K562 (cell line): ENCODE measurements around the gene FCGR2B. TPM values are rescaled to one million over a fixed set of nuclear protein-coding genes. Genes with fewer than 3 reads are reported as not detected.

ENCODE experiments used
- CBX8 ChIP-seq: fragments of 200-600 bp; sonication (generic); IDR thresholded peaks from 2 replicates; pipeline ENCODE4 v1.6.1; 2012; ENCODE audit warnings: borderline replicate concordance, mixed run types, low read depth, mild to moderate bottlenecking, moderate library complexity, mixed read lengths, low read length, control low read depth, inconsistent platforms; ENCODE audit not compliant: poor library complexity, severe bottlenecking; ENCODE audit errors: extremely low read depth
- CHAMP1 ChIP-seq: fragments of 450-650 bp; IDR thresholded peaks from 2 replicates; pipeline ENCODE4 v1.6.1; 2016; ENCODE audit warnings: mild to moderate bottlenecking
- DACH1 ChIP-seq: fragments of 450-650 bp; IDR thresholded peaks from 2 replicates; pipeline ENCODE4 v1.6.1; 2018; ENCODE audit not compliant: partially characterized antibody
- DPF2 ChIP-seq: fragments of 450-650 bp; IDR thresholded peaks from 2 replicates; pipeline ENCODE4 v1.6.1; 2016
- E2F1 ChIP-seq: sonication (generic); formaldehyde crosslinking; IDR thresholded peaks from 2 replicates; pipeline ENCODE4 v1.8.1; 2023; ENCODE audit warnings: mild to moderate bottlenecking, missing genetic modification reagents, moderate library complexity
- EP300 ChIP-seq: IDR thresholded peaks from 2 replicates; pipeline ENCODE4 v1.6.1; 2012; ENCODE audit warnings: low read length, improper control_type of control experiment
- EP400 ChIP-seq: fragments of 450-650 bp; IDR thresholded peaks from 2 replicates; pipeline ENCODE4 v1.6.1; 2017; ENCODE audit warnings: antibody characterized with exemption, mild to moderate bottlenecking, moderate library complexity
- JUND ChIP-seq, 2 experiments: IDR thresholded peaks; 2 replicates in 1 of 2; 3 replicates in 1 of 2; pipeline ENCODE4 v1.6.1; 2011; ENCODE audit warnings: borderline replicate concordance in 2 of 2, low read depth in 2 of 2, low read length in 2 of 2, improper control_type of control experiment in 1 of 2, missing biosample characterization in 1 of 2, missing genetic modification characterization in 1 of 2, missing genetic modification reagents in 1 of 2
- MAX ChIP-seq: sonication (generic); formaldehyde crosslinking; IDR thresholded peaks from 2 replicates; pipeline ENCODE4 v1.9.0; 2022; ENCODE audit warnings: mild to moderate bottlenecking, missing genetic modification reagents
- MEIS2 ChIP-seq: fragments of 450-650 bp; IDR thresholded peaks from 2 replicates; pipeline ENCODE4 v1.6.1; 2014; ENCODE audit warnings: mild to moderate bottlenecking; ENCODE audit not compliant: partially characterized antibody
- NELFE ChIP-seq: IDR thresholded peaks from 2 replicates; pipeline ENCODE4 v1.6.1; 2011; ENCODE audit warnings: mild to moderate bottlenecking; ENCODE audit not compliant: insufficient read depth, insufficient read length
- PML ChIP-seq: IDR thresholded peaks from 2 replicates; pipeline ENCODE4 v1.6.1; 2012; ENCODE audit warnings: low read length, inconsistent platforms
- RBFOX2 ChIP-seq: fragments of 200-400 bp; formaldehyde crosslinking; IDR thresholded peaks from 2 replicates; pipeline ENCODE4 v1.6.1; 2017; ENCODE audit warnings: low read depth, mild to moderate bottlenecking, low read length, moderate library complexity
- SMAD3 ChIP-seq: fragments of 450-650 bp; formaldehyde crosslinking; conservative IDR thresholded peaks from 2 replicates; pipeline ENCODE4 v1.4.0; 2020; ENCODE audit warnings: mild to moderate bottlenecking
- SMARCA4 ChIP-seq: fragments of 450-650 bp; IDR thresholded peaks from 2 replicates; pipeline ENCODE4 v1.6.1; 2016
- THRB ChIP-seq: fragments of 450-650 bp; formaldehyde crosslinking; conservative IDR thresholded peaks from 2 replicates; pipeline ENCODE4 v1.4.0; 2022; ENCODE audit warnings: mild to moderate bottlenecking, missing genetic modification characterization
- YBX1 ChIP-seq: fragments of 450-650 bp; IDR thresholded peaks from 2 replicates; pipeline ENCODE4 v1.7.1; 2016; ENCODE audit warnings: mild to moderate bottlenecking
- ZNF764 ChIP-seq: fragments of 250-450 bp; sonication (Bioruptor Pico); IDR thresholded peaks from 2 replicates; pipeline ENCODE4 v1.4.0; 2020; ENCODE audit warnings: low read depth, mild to moderate bottlenecking, moderate library complexity
- ZNF766 ChIP-seq: fragments of 200-800 bp; sonication (Bioruptor generic); conservative IDR thresholded peaks from 2 replicates; pipeline ENCODE4 v1.6.1; 2016; ENCODE audit warnings: missing genetic modification characterization, missing compliant biosample characterization
- ZNF830 ChIP-seq: fragments of 250-450 bp; sonication (Bioruptor Pico); IDR thresholded peaks from 2 replicates; pipeline ENCODE4 v1.5.0; 2021; ENCODE audit warnings: mild to moderate bottlenecking
- polyA plus RNA-seq, 8 experiments: library from polyadenylated mRNA; depleted of rRNA in 4 of 8; stranded (reverse) in 5 of 8; unstranded in 3 of 8; fragments of >200 nt; fragmentation: Nextera tagmentation in 2 of 8; fragmentation: Illumina TruSeq in 1 of 8; extraction: Ambion mirVana in 2 of 8; extraction: Trizol in 1 of 8; gene quantifications; 2 replicates each; pipeline versions ENCODE4 v1.2.1 to v1.2.3, GENCODE V29; 2011 to 2014; ENCODE audit warnings: inconsistent platforms in 1 of 8, missing spikeins in 1 of 8
- total RNA-seq, 7 experiments: library from RNA; depleted of rRNA in 6 of 7; stranded (reverse); fragments of >200 nt in 6 of 7; fragmentation: Illumina TruSeq in 2 of 7; extraction: Trizol in 2 of 7; gene quantifications; 2 replicates each; pipeline versions ENCODE4 v1.2.1 to v1.2.3, GENCODE V29; 2011 to 2021; ENCODE audit warnings: low replicate concordance in 1 of 7
- TF ChIP-seq, protein P1 (sequence below), 2 experiments: fragments of 250-450 bp in 1 of 2; fragments of 450-650 bp in 1 of 2; sonication (Bioruptor Pico) in 1 of 2; IDR thresholded peaks; 2 replicates each; pipeline versions ENCODE4 v1.6.1 to v1.8.0; 2016 to 2021; ENCODE audit warnings: mild to moderate bottlenecking in 2 of 2, moderate library complexity in 2 of 2, missing compliant biosample characterization in 1 of 2, missing genetic modification characterization in 1 of 2

FCGR2B gene
- total and polyA plus RNA-seq, 9 of the 15 experiments (the other 6 are each of a cell fraction or from before 2014, with no cell fraction given) = 1.7 to 8.9 (median 3.9) TPM

- TF ChIP-seq CHAMP1 (peak; percentile 52; the same call in 1 of the 2 replicates), SMARCA4 (peak; percentile 72; the same call in 1 of the 2 replicates), PML (peak; percentile 72; the same call in 1 of the 2 replicates), YBX1 (no peak), CBX8 (no peak), JUND (IDR thresholded peaks at IDR 0.05; ENCODE audit: borderline replicate concordance, low read depth, low read length) (peak; percentile 84), JUND (tag; IDR thresholded peaks at IDR 0.05; ENCODE audit: borderline replicate concordance, low read depth, low read length) (peak; percentile 60), NELFE (no peak), THRB (CRISPR knock-in tag) (no peak), EP300 (0 out of 2 replicates have a peak, but pooled peaks have one; percentile 16), MEIS2 (peak; percentile 68), DPF2 (peak; percentile 77), EP400 (peak; percentile 49; the same call in 1 of the 2 replicates), MAX (CRISPR knock-in tag) (0 out of 2 replicates have a peak, but pooled peaks have one; percentile 36), SMAD3 (CRISPR knock-in tag) (0 out of 2 replicates have a peak, but pooled peaks have one; percentile 8), RBFOX2 (0 out of 2 replicates have a peak, but pooled peaks have one; percentile 14), ZNF766 (CRISPR knock-in tag) (peak; percentile 99), DACH1 (peak; percentile 68), ZNF830 (CRISPR knock-in tag) (no peak), E2F1 (CRISPR knock-in tag) (peak; percentile 28; the same call in 1 of the 2 replicates), ZNF764 (CRISPR knock-in tag) (peak; percentile 68; the same call in 1 of the 2 replicates)
- TF ChIP-seq, protein P1, sequence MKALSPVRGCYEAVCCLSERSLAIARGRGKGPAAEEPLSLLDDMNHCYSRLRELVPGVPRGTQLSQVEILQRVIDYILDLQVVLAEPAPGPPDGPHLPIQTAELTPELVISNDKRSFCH (CRISPR knock-in tag; IDR thresholded peaks at IDR 0.05) = no peak
- TF ChIP-seq, protein P1 (tag; IDR thresholded peaks at IDR 0.05) = peak; percentile 75
Measured at GRCh38 chr1:161706482-161707347, 43.8 kb downstream of the FCGR2B start, which contains the start of gene FCRLA (continued).
